Prostate gland (tissue), 2 donors: ENCODE data around the gene CNTNAP1. TPM values are rescaled to one million over a fixed set of nuclear protein-coding genes. Genes with fewer than 3 reads are reported as not detected.

Source experiments
- DNase-seq: peaks from one replicate; pipeline ENCODE4 v3.0.0-alpha.2; 2019; ENCODE audit warnings: low spot score
- H3K27ac ChIP-seq, 2 donors: fragments of 200-600 bp; sonication (generic); 2 replicates each; pipeline ENCODE4 v1.5.1; 2017 to 2019
- H3K27me3 ChIP-seq: fragments of 200-600 bp; sonication (generic); replicated peaks from 2 replicates; pipeline ENCODE4 v1.5.1; 2019; ENCODE audit not compliant: insufficient read depth
- H3K36me3 ChIP-seq, 2 donors: fragments of 200-600 bp; sonication (generic); 1 replicate in 1 of 2; 2 replicates in 1 of 2; pipeline versions ENCODE4 v1.5.1 to v1.8.1; 2017 to 2019
- H3K4me1 ChIP-seq: fragments of 200-600 bp; sonication (generic); replicated peaks from 2 replicates; pipeline ENCODE4 v1.5.1; 2019
- H3K4me3 ChIP-seq, 2 donors: fragments of 200-600 bp; sonication (generic); 2 replicates each; pipeline ENCODE4 v1.5.1; 2017 to 2019
- H3K9me3 ChIP-seq: fragments of 200-600 bp; sonication (generic); 2 replicates; pipeline ENCODE4 v1.5.1; 2017
- POLR2A ChIP-seq: fragments of 450-650 bp; IDR thresholded peaks from one replicate; pipeline ENCODE4 v1.6.1; 2016; ENCODE audit warnings: antibody characterized with exemption, mild to moderate bottlenecking
- POLR2AphosphoS5 ChIP-seq: sonication (generic); formaldehyde crosslinking; IDR thresholded peaks from one replicate; pipeline ENCODE4 v1.6.1; 2017; ENCODE audit warnings: antibody characterized with exemption
- WGBS: methylation state at CpG from one replicate; pipeline ENCODE4 v1.1.5; 2018; 5-methylcytosine and 5-hydroxymethylcytosine counted together
- intact Hi-C: fragments of 100-400 bp; cut with DNase I; formaldehyde crosslinking; loops from one replicate; pipeline ENCODE4 v1.14.2; 2022
- total RNA-seq, 2 donors: library from RNA; depleted of rRNA; stranded (reverse); fragments of >200 nt; gene quantifications; one replicate each; pipeline ENCODE4 v1.1.0, GENCODE V29; 2016
- TF ChIP-seq, protein P1 (sequence below), 4 experiments: fragments of 200-600 bp in 2 of 4; fragments of 450-650 bp in 2 of 4; sonication (generic) in 2 of 4; IDR thresholded peaks; 1 replicate in 3 of 4; 2 replicates in 1 of 4; pipeline ENCODE4 v1.5.1; 2016 to 2019; ENCODE audit warnings: antibody characterized with exemption in 4 of 4, mild to moderate bottlenecking in 2 of 4, moderate library complexity in 2 of 4

The CNTNAP1 gene
- total RNA-seq, 2 donors from 2014 or later = 1.9 to 9.9 TPM

- H3K4me3 ChIP-seq = peak overlapping the region; percentile 29 to 35
- H3K36me3 ChIP-seq = no peaks in the 10 kb centered on the region
- H3K9me3 ChIP-seq = no peaks in the 10 kb centered on the region
- no peaks in the 10 kb centered on the region for H3K27me3 ChIP-seq
- H3K27ac ChIP-seq = peak overlapping the region; percentile 50 to 55
- intact Hi-C loops = no loop called here
- DNase-seq = no peak
- TF ChIP-seq POLR2A (no peak), POLR2AphosphoS5 (no peak)
- TF ChIP-seq, protein P1, sequence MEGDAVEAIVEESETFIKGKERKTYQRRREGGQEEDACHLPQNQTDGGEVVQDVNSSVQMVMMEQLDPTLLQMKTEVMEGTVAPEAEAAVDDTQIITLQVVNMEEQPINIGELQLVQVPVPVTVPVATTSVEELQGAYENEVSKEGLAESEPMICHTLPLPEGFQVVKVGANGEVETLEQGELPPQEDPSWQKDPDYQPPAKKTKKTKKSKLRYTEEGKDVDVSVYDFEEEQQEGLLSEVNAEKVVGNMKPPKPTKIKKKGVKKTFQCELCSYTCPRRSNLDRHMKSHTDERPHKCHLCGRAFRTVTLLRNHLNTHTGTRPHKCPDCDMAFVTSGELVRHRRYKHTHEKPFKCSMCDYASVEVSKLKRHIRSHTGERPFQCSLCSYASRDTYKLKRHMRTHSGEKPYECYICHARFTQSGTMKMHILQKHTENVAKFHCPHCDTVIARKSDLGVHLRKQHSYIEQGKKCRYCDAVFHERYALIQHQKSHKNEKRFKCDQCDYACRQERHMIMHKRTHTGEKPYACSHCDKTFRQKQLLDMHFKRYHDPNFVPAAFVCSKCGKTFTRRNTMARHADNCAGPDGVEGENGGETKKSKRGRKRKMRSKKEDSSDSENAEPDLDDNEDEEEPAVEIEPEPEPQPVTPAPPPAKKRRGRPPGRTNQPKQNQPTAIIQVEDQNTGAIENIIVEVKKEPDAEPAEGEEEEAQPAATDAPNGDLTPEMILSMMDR (IDR thresholded peaks at IDR 0.05) = no peak
- 2% methylated on average over 24 of the region's 34 CpGs for WGBS
- H3K4me1 ChIP-seq = peaks cover 9% of the 10 kb centered on the region
Measured at GRCh38 chr17:42682722-42683403, 532 bp downstream of the CNTNAP1 start.

DNA sequence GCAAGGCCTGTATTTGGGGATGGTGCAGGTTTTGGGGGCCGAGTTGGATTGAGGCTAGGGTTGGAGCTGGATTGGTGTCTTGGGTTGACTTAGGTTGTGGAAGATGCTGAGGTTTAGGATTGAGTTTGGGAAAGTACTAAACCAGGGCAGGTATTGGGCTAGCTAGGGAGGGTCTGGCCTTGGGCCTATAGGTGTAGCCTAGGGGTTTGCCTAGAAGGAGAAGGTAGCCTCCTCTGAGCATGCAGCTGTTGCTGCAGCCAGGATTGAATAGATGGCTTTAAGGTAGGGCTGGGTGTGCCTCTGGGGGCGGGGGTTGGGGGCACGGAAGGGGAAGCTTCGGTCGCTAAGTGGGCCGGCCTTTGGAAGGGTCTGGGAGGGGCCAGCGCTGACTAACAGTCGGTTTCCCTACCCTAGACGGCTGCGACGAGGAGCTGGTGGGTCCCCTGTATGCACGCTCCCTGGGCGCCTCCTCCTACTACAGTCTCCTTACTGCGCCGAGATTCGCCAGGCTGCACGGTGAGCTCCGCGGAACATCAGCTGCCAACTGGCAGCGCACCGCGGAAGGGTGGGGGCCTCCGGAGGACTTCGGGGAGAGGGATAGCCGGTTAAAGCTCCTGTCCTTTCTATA is 1.2 kb downstream of the CNTNAP1 start:
- Histone ChIP-seq H3K4me3 (peak overlapping the region; percentile 29 to 35), H3K9me3 (no peaks in the 10 kb centered on the region), H3K4me1 (peaks cover 9% of the 10 kb centered on the region), H3K27ac (peak overlapping the region; percentile 0 to 50), H3K27me3 (no peaks in the 10 kb centered on the region), H3K36me3 (no peaks in the 10 kb centered on the region)
- WGBS = 10% methylated on average over 25 of the region's 25 CpGs
- peak; percentile 50 for DNase-seq
- TF ChIP-seq POLR2AphosphoS5 (peak; percentile 31), POLR2A (no peak)
- intact Hi-C loops = no loop called here

DNA sequence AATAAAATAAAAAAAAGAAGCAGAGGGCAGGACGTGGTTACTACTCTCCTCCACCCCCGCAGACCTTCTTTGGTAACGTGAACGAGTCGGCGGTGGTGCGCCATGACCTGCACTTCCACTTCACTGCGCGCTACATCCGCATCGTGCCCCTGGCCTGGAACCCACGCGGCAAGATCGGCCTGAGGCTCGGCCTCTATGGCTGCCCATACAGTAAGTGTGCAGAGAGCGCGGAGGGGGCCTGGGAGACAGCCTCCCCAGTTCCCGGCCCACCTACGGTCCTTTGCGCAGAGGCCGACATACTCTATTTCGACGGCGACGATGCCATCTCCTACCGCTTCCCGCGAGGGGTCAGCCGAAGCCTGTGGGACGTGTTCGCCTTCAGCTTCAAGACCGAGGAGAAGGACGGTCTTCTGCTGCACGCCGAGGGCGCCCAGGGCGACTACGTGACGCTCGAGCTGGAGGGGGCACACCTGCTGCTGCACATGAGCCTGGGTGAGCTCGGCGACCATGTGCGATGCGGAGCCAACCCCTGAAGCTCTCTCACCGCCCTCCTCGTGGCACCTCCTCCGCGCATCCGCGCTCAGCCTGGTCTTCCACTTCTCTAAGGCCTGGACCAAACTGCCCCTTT is 2.7 kb downstream of the CNTNAP1 start:
- H3K4me3 ChIP-seq = no peak overlapping the region
- no peaks in the 10 kb centered on the region for H3K27me3 ChIP-seq
- 77% methylated on average over 50 of the region's 50 CpGs for WGBS
- no peak for DNase-seq
- H3K4me1 ChIP-seq = peaks cover 9% of the 10 kb centered on the region
- intact Hi-C loops = no loop called here
- no peaks in the 10 kb centered on the region for H3K9me3 ChIP-seq
- TF ChIP-seq, protein P1 (IDR thresholded peaks at IDR 0.05) = no peak
- TF ChIP-seq POLR2AphosphoS5 = no peak
- no peak for TF ChIP-seq POLR2A
- H3K27ac ChIP-seq = no peak overlapping the region
- no peaks in the 10 kb centered on the region for H3K36me3 ChIP-seq

GRCh38 chr17:42685831-42686230 is 3.5 kb downstream of the CNTNAP1 start:
- Histone ChIP-seq H3K27ac (no peak overlapping the region), H3K4me1 (peaks cover 9% of the 10 kb centered on the region), H3K9me3 (no peaks in the 10 kb centered on the region), H3K4me3 (no peak overlapping the region), H3K27me3 (no peaks in the 10 kb centered on the region), H3K36me3 (no peaks in the 10 kb centered on the region)
- WGBS = 80% methylated on average over 14 of the region's 14 CpGs
- no peak for DNase-seq
- intact Hi-C loops = no loop called here
- TF ChIP-seq, protein P1 (IDR thresholded peaks at IDR 0.05) = no peak
- TF ChIP-seq POLR2AphosphoS5 (no peak), POLR2A (no peak)

- no peaks in the 10 kb centered on the region for H3K27me3 ChIP-seq
Measured at GRCh38 chr17:42686520-42687128, 4.3 kb downstream of the CNTNAP1 start.

More at GRCh38 chr17:42686520-42687128, 4.3 kb downstream of the CNTNAP1 start:
- Histone ChIP-seq H3K9me3 (no peaks in the 10 kb centered on the region), H3K36me3 (no peaks in the 10 kb centered on the region), H3K4me1 (peaks cover 9% of the 10 kb centered on the region), H3K4me3 (no peak overlapping the region), H3K27ac (no peak overlapping the region)
- no peak for DNase-seq
- intact Hi-C loops = no loop called here
- WGBS = 74% methylated on average over 32 of the region's 32 CpGs
- TF ChIP-seq, protein P1 (IDR thresholded peaks at IDR 0.05) = no peak
- TF ChIP-seq POLR2A (no peak), POLR2AphosphoS5 (no peak)
